K562 (cell line): ENCODE results near the gene F12. TPM values are rescaled to one million over a fixed set of nuclear protein-coding genes. Genes with fewer than 3 reads are reported as not detected.

Source experiments
- CBFA2T3 ChIP-seq: fragments of 450-650 bp; IDR thresholded peaks from 2 replicates; pipeline ENCODE4 v1.6.1; 2017
- DLX4 ChIP-seq: fragments of 250-450 bp; sonication (Bioruptor Pico); IDR thresholded peaks from 2 replicates; pipeline ENCODE4 v1.6.1; 2021; ENCODE audit warnings: mild to moderate bottlenecking
- ETV1 ChIP-seq: fragments of 450-650 bp; conservative IDR thresholded peaks from 2 replicates; pipeline ENCODE4 v1.6.1; 2016; ENCODE audit warnings: missing genetic modification characterization, control low read depth, low read depth, missing compliant biosample characterization
- HNRNPL ChIP-seq: fragments of 200-400 bp; formaldehyde crosslinking; IDR thresholded peaks from 2 replicates; pipeline ENCODE4 v1.6.1; 2017; ENCODE audit warnings: low read depth, mild to moderate bottlenecking, low read length
- KAT7 ChIP-seq: sonication (generic); formaldehyde crosslinking; IDR thresholded peaks from 2 replicates; pipeline ENCODE4 v1.8.0; 2022; ENCODE audit warnings: missing genetic modification reagents, mild to moderate bottlenecking, borderline replicate concordance
- KDM1A ChIP-seq, 2 experiments: fragments of 450-650 bp; IDR thresholded peaks; 2 replicates each; pipeline ENCODE4 v1.6.1; 2016; ENCODE audit warnings: mild to moderate bottlenecking in 2 of 2
- MAFF ChIP-seq: IDR thresholded peaks from 2 replicates; pipeline ENCODE4 v1.6.1; 2012; ENCODE audit warnings: low read length, improper control_type of control experiment
- NR1H2 ChIP-seq: sonication (generic); formaldehyde crosslinking; IDR thresholded peaks from 2 replicates; pipeline ENCODE4 v1.4.0; 2020; ENCODE audit warnings: mild to moderate bottlenecking, missing genetic modification reagents
- POLR2G ChIP-seq: fragments of 200-400 bp; formaldehyde crosslinking; IDR thresholded peaks from 2 replicates; pipeline ENCODE4 v1.6.1; 2017; ENCODE audit warnings: low read depth, mild to moderate bottlenecking, antibody characterized with exemption, low read length, moderate library complexity
- SMARCA4 ChIP-seq: fragments of 450-650 bp; IDR thresholded peaks from 2 replicates; pipeline ENCODE4 v1.6.1; 2016
- SMARCA5 ChIP-seq: fragments of 450-650 bp; IDR thresholded peaks from 2 replicates; pipeline ENCODE4 v1.6.1; 2016
- SP2 ChIP-seq: IDR thresholded peaks from 2 replicates; pipeline ENCODE4 v1.6.1; 2011; ENCODE audit warnings: mild to moderate bottlenecking, low read depth, low read length, moderate library complexity; ENCODE audit not compliant: poor library complexity, severe bottlenecking; ENCODE audit errors: extremely low read depth
- SRF ChIP-seq, 2 experiments: fragments of 250-450, 450-650 bp in 1 of 2; sonication (Bioruptor Pico) in 1 of 2; sonication (generic) in 1 of 2; formaldehyde crosslinking; IDR thresholded peaks; 2 replicates each; pipeline versions ENCODE4 v1.5.0 to v1.5.1; 2020 to 2022; ENCODE audit warnings: mild to moderate bottlenecking in 1 of 2, missing genetic modification reagents in 1 of 2
- STAT6 ChIP-seq: sonication (generic); formaldehyde crosslinking; IDR thresholded peaks from 2 replicates; pipeline ENCODE4 v1.8.1; 2023; ENCODE audit warnings: mild to moderate bottlenecking, missing genetic modification reagents
- UBTF ChIP-seq, 2 experiments: IDR thresholded peaks; 2 replicates each; pipeline ENCODE4 v1.6.1; 2012; ENCODE audit warnings: improper control_type of control experiment in 2 of 2, low read depth in 2 of 2, low read length in 2 of 2, borderline replicate concordance in 1 of 2
- ZBTB33 ChIP-seq: sonication (generic); formaldehyde crosslinking; IDR thresholded peaks from 2 replicates; pipeline ENCODE4 v1.8.1; 2023; ENCODE audit warnings: mild to moderate bottlenecking, missing genetic modification reagents
- ZNF316 ChIP-seq: fragments of 450-650 bp; IDR thresholded peaks from 2 replicates; pipeline ENCODE4 v1.6.1; 2016
- ZNF740 ChIP-seq, 3 experiments: fragments of 200-800 bp in 1 of 3; sonication (Bioruptor generic) in 1 of 3; sonication (generic) in 1 of 3; formaldehyde crosslinking in 1 of 3; IDR thresholded peaks; 2 replicates each; pipeline versions ENCODE4 v1.6.1 to v1.8.0; 2016 to 2022; ENCODE audit warnings: mild to moderate bottlenecking in 2 of 3, missing compliant biosample characterization in 2 of 3, missing genetic modification characterization in 2 of 3, missing genetic modification reagents in 1 of 3
- ZNF75A ChIP-seq: fragments of 450-650 bp; formaldehyde crosslinking; IDR thresholded peaks from 2 replicates; pipeline ENCODE4 v1.4.0; 2020; ENCODE audit warnings: mild to moderate bottlenecking
- polyA plus RNA-seq, 8 experiments: library from polyadenylated mRNA; depleted of rRNA in 4 of 8; stranded (reverse) in 5 of 8; unstranded in 3 of 8; fragments of >200 nt; fragmentation: Nextera tagmentation in 2 of 8; fragmentation: Illumina TruSeq in 1 of 8; extraction: Ambion mirVana in 2 of 8; extraction: Trizol in 1 of 8; gene quantifications; 2 replicates each; pipeline versions ENCODE4 v1.2.1 to v1.2.3, GENCODE V29; 2011 to 2014; ENCODE audit warnings: inconsistent platforms in 1 of 8, missing spikeins in 1 of 8
- total RNA-seq, 7 experiments: library from RNA; depleted of rRNA in 6 of 7; stranded (reverse); fragments of >200 nt in 6 of 7; fragmentation: Illumina TruSeq in 2 of 7; extraction: Trizol in 2 of 7; gene quantifications; 2 replicates each; pipeline versions ENCODE4 v1.2.1 to v1.2.3, GENCODE V29; 2011 to 2021; ENCODE audit warnings: low replicate concordance in 1 of 7

Gene F12
- total and polyA plus RNA-seq, 9 of the 15 experiments (the other 6 are each of a cell fraction or from before 2014, with no cell fraction given): 0.59 to 18.3 (median 3.6) TPM

- TF ChIP-seq STAT6 (CRISPR knock-in tag) (no peak), ZNF740 (CRISPR knock-in tag; IDR thresholded peaks at IDR 0.05) (0 out of 2 replicates have a peak, but pooled peaks have one; percentile 37), ZNF740 (tag; IDR thresholded peaks at IDR 0.05) (no peak), DLX4 (CRISPR knock-in tag) (no peak), KAT7 (CRISPR knock-in tag) (0 out of 2 replicates have a peak, but pooled peaks have one; percentile 28), KDM1A (IDR thresholded peaks at IDR 0.05) (no peak), MAFF (peak; percentile 72), POLR2G (peak; percentile 65), SRF (CRISPR knock-in tag; IDR thresholded peaks at IDR 0.05) (peak in 1 of 2 experiments; percentile 50; a peak in 1 of 4 replicates), UBTF (IDR thresholded peaks at IDR 0.05; ENCODE audit: borderline replicate concordance in 1 of 2, low read depth in 2 of 2, low read length in 2 of 2) (peak in 1 of 2 experiments; percentile 43; a peak in 1 of 4 replicates), ETV1 (no peak), HNRNPL (0 out of 2 replicates have a peak, but pooled peaks have one; percentile 44), SP2 (peak; percentile 17), NR1H2 (CRISPR knock-in tag) (0 out of 2 replicates have a peak, but pooled peaks have one; percentile 72), SMARCA4 (peak; percentile 53; the same call in 1 of the 2 replicates), SMARCA5 (0 out of 2 replicates have a peak, but pooled peaks have one; percentile 66), CBFA2T3 (peak; percentile 27; the same call in 1 of the 2 replicates), ZBTB33 (CRISPR knock-in tag) (no peak), ZNF75A (CRISPR knock-in tag) (no peak), ZNF316 (peak; percentile 93)
Observed at GRCh38 chr5:177427919-177428573, 18.7 kb upstream of the F12 start (continued).
